GM21717 (cell line): ENCODE results near the gene USP34.
"Not testable (repeated sequence)": the region's sequence is repeated elsewhere in the genome, so short reads cannot be mapped to it uniquely, and the experiment has no call there.

Source experiments
- ATAC-seq: cut with Tn5 transposase; IDR thresholded peaks from one replicate; pipeline ENCODE4 v1.9.1; 2021; ENCODE audit warnings: mild to moderate bottlenecking, moderate library complexity; ENCODE audit not compliant: unreplicated experiment

The USP34 gene

GRCh38 chr2:61196671-61197070 lies 274.2 kb downstream of the USP34 start:
- no peak for ATAC-seq

GRCh38 chr2:61194646-61195045 lies 276.2 kb downstream of the USP34 start:
- not testable (repeated sequence) for ATAC-seq

- no peak for ATAC-seq
These were observed 277.0 kb downstream of the USP34 start for GRCh38 chr2:61193670-61194561.

GRCh38 chr2:61187085-61187484 lies 283.8 kb downstream of the USP34 start:
- ATAC-seq, result no peak

- ATAC-seq, result no peak
These were observed 285.6 kb downstream of the USP34 start for GRCh38 chr2:61185231-61185728.

- ATAC-seq, result no peak
These were observed 286.6 kb downstream of the USP34 start for GRCh38 chr2:61184263-61184662.

- no peak for ATAC-seq
These were observed 287.1 kb downstream of the USP34 start for GRCh38 chr2:61183795-61184194.

GRCh38 chr2:61182059-61182383 lies 288.9 kb downstream of the USP34 start:
- ATAC-seq, result no peak

GRCh38 chr2:61181382-61182058 lies 289.4 kb downstream of the USP34 start:
- no peak for ATAC-seq

GRCh38 chr2:61180686-61181085 lies 290.2 kb downstream of the USP34 start:
- ATAC-seq, result no peak

GRCh38 chr2:61179701-61180639 lies 290.9 kb downstream of the USP34 start:
- no peak for ATAC-seq

- no peak for ATAC-seq
These were observed 292.0 kb downstream of the USP34 start for GRCh38 chr2:61178603-61179545.

- ATAC-seq, result peak; percentile 30
These were observed 292.9 kb downstream of the USP34 start for GRCh38 chr2:61177727-61178549.

GRCh38 chr2:61176755-61177726 lies 293.8 kb downstream of the USP34 start:
- peak; percentile 67 for ATAC-seq

GRCh38 chr2:61175036-61175435 lies 295.9 kb downstream of the USP34 start:
- ATAC-seq, result no peak

- ATAC-seq, result no peak
These were observed 297.8 kb downstream of the USP34 start for GRCh38 chr2:61173116-61173515.

GRCh38 chr2:61172671-61173070 lies 298.2 kb downstream of the USP34 start:
- ATAC-seq, result no peak

- no peak for ATAC-seq
These were observed 303.3 kb downstream of the USP34 start for GRCh38 chr2:61167579-61167978.
